KG1 (cell line): ENCODE data around the gene IRF7.
A peak's percentile ranks its signal among the peaks of the same experiment; 100 is the strongest.
"Not testable (repeated sequence)": the region's sequence is repeated elsewhere in the genome, so short reads cannot be mapped to it uniquely, and the experiment has no call there.

Experiments used
- DNase-seq: peaks from one replicate; lab custom pipeline; 2025; lab: John Stamatoyannopoulos, UW

Gene IRF7

DNA sequence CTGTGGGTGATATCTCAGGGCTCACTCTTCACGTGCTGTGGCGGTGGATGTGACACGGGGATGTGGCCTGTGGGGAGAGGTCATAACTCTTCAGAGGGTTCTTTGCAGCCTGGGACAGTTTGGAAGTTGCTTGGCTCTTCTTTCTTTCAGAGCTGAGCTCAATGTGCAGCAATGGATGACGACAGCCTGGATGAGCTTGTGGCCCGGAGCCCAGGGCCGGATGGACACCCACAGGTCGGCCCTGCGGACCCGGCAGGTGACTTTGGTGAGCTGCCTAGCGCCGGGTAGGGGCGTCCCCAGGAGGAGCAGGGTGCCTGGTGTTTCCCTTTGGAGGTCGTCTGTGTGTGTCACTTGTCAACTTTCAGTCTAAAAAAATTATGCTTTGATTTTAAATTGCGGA is 34.4 kb downstream of the IRF7 start:
- DNase-seq = no peak

DNA sequence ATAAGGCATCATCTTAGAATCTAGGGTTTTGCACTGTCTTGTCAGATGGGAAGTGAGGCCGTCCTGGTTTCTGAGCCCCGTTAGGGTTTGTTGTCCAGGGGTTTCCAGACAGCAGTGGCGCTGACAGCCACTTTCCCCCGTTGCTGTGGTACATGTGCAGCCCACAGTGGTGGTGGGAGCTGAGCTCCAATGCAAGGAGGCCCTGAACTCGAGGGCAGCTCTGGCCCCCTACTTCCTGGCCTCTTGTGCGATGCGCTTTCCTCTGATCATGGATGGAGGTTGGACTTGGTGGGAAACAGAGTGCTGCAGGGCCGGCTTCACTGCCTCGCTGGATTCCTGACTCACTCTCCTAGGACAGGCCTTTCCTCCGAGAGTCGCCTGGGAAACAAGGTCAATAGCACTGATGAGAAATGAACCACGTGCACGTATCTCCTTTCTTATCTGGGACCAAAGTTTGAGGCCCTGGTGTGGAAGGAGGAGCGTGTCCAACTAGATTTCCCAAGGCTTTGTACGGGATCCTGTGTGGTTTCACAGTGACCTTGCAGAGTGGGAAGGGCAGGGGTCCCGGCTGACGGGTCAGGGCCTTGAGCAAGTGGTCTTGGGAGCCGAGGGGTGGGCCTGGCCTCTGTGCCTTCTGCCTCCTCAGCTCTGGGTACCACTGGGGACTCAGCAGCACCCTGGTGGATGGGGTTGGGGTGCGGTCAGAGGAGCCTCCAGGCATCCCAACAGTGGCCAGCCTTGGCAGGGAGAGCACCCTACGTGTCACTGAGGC is 35.7 kb downstream of the IRF7 start:
- DNase-seq = no peak

- DNase-seq = no peak
Measured at GRCh38 chr11:578276-579035, 37.3 kb downstream of the IRF7 start.

DNA sequence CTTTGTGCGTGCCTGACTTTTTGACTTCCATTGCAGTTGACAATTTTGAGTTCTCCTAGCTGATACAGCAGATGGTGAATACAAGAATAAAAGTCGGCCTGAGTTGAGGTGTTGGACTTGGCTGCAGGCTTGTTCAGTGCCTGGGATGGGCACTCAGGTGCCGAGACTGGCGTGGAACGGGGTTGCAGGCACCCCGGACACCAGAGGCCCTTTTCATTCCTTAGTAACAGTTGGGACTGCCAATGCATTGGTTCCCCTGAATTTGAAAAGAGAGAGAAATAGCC is 38.2 kb downstream of the IRF7 start:
- DNase-seq = no peak

- DNase-seq = no peak
Measured at GRCh38 chr11:576811-577610, 38.7 kb downstream of the IRF7 start.

DNA sequence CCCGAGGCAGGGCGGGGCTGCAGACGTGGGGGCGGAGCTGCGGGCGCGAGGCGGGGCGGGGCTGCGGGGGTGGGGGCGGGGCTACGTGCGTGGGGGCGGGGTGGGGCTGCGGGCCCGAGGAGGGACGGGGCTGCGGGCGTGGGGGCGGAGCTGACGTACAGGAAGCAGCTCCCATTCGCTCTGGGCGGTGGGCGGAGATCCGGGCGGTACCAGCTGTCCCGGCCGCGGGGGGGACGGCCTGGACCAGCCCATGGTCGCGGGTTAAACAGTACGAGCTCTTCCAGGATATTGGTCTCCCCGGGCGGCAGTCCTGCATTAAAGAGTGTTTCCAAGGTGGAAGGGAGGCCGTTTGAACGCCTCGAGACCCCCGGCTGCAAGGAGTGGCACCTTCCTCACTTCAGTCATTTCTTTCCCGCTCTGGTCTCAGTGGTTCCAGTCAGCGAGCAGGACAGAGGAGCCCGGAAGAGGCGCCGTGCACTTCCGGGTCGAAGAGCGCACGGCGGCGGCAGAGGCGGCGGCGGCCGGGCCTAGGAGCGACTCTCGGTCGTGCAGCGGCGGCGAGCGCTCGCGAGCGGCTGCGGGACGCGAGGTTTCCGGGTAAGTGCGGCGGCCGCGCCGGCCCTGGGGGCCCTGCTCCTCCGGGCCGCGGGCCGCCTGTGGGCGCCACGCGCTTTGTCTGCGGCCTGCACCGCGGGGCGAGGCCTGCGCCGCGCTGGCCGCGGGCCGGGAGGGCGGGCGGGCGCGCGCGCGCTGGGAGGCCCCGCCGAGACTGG is 39.6 kb downstream of the IRF7 start, which contains the start of gene PHRF1:
PHRF1 (plus strand) TSS at position 475 of the 773 bp plus-strand sequence. CDS start 5,043 bp downstream, outside the sequence.
- DNase-seq = peak; percentile 87

DNA sequence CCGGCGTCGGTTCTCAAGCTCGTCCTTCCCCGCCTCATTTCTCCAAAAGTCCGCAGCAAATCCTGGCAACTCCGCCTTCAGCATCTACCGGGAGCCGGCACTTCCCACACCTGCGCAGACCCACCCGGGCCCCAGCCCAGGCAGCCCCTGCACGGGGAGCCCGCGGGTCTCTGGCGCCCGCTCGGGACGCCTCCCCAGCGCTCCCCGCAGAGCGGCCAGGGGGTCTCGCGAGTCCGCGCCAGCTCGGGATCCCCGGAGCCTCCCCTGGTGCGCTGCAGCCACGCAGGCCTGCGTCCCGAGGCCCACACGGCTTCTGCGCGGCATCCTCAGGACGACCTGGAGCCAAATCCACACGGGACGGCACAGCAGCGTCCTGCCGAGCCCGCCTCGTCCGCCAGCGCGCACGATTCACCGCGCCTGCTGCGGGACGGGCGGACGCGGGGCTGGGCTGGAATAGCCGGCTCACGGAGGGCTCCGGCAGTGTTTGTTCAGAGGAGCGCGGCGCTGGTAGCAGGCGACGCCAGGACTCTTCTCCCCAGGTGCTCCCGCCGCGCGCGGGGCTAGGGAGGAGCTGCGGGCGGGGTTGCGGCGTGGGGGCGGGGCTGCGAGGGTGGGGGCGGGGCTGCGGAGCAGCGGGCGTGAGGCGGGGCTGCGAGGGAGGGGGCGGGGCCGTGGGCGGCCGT is 40.3 kb downstream of the IRF7 start:
- no peak for DNase-seq

DNA sequence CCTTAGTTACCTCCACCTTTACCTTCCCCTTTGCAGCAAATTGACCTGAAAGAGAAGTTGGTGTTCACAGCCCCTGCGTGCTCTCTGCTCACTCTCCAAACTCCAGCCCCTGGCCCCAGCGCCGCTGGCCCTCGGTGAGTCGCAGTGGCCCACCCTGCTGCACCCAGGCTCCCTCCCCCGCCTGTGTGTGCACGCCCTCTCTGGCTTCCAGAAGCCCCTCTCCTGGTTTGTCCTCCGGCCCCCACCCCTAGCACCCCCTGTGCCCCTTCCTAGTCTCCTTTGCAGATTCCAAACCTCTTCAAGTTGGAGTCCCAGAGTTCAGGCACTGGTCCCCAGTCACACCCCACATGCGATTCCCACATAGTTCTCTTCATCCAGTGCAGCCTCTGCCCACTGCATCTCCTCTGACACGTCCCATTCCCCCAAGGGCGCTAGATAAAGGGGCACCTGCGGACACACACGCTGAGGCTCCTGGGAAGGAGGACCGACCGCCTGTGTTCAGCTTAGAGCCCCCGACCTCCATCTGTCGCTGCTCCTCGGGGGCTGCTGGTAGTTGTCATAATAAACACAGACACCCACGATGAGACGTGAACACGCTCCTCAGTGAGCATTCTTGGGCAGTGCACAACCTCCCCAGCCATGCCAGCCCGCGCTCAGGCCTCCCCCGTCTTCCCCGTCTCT is 41.0 kb downstream of the IRF7 start:
- no peak for DNase-seq

DNA sequence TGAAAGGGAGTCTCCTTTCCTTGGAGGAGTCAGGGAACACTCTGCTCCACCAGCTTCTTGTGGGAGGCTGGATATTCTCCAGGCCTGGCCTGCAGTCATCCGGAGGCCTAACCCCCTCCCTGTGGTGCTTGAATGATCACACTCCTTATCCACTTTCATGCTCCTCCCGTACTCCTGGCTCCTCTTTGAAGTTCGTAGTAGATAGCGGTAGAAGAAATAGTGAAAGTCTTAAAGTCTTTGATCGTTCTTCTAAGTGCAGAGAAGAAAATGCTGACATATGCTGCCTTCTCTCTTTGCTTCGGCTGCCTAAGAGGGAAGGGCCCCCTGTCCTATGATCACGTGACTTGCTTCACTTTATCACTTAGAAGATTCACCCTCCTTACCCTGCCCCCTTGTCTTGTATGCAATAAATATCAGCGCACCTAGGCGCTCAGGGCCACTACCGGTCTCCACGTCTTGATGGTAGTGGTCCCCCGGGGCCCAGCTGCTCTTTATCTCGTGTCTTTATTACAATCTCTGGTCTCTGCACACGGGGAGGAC is 41.6 kb downstream of the IRF7 start:
- not testable (repeated sequence) for DNase-seq

- no peak for DNase-seq
Measured at GRCh38 chr11:573146-573759, 42.5 kb downstream of the IRF7 start.

DNA sequence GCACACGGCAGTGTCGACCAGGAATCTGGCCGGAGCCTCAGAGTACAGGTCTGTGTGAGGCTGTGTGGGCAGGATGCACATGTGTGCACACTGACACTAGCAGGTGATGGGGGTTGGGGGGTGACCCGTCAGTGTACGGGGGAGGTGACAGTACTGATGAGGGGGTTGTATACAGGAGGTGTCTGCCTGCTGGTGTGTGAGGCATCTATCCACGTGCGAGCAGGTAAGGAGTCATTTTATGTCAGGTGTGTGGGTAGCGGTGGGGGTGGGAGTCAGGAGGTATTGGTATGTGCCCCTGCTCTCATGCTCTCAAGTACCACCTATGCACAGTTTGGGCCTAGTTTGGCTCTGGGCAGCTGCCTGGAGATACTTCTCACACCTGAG is 44.0 kb downstream of the IRF7 start:
- DNase-seq = no peak

DNA sequence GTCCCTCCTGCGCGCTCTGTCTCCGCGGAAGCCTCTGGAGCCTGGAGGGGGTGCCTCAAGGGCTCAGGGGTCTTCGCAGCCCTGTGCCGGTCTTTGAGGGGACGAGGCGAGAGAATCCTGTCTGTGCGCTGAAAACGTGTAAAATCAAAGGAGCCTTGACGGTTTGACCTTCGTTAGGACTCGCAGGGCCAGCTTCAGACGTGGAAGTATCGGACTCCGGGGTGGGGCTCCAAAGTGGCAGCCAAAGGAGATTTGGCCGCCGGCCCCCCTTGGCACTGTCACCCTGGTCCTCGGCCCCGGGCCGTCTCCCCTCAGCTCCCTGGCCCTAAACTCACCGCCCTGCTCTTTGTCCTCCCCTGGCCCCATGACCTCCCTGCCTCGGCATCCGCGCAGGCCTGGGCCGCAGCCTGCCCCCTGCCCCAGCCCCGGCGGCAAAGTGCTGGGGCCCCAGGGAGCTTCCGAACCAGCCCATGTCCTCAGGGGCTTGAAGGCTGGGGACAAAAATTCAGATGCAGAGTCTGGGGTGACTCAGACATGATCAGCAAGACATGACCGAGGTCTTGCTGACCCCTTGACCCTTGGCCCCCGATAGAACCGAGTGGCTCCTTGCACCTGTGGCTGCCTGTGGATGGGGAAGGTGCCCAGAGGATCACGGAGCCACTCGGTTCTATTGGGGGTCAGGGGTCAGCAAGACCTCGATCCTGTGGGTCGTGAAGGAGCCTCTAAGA is 46.4 kb downstream of the IRF7 start:
- DNase-seq = no peak

- peak; percentile 77 for DNase-seq
Measured at GRCh38 chr11:568306-569157, 47.2 kb downstream of the IRF7 start.

- DNase-seq = no peak
Measured at GRCh38 chr11:567629-568292, 48.0 kb downstream of the IRF7 start.

GRCh38 chr11:567011-567628 is 48.6 kb downstream of the IRF7 start:
- DNase-seq = no peak

- no peak for DNase-seq
Measured at GRCh38 chr11:565921-566509, 49.7 kb downstream of the IRF7 start.
